H1 (cell line): Measurements from ENCODE around the gene ARRDC1. TPM values are rescaled to one million over a fixed set of nuclear protein-coding genes. Genes with fewer than 3 reads are reported as not detected.

ENCODE experiments used
- CTCF ChIA-PET: fragments of 300-600 bp; sonication (Branson Sonifier 250); formaldehyde crosslinking; loops from one replicate; lab custom pipeline; 2021; ENCODE audit not compliant: partially characterized antibody; lab: Charles Lee
- POLR2A ChIA-PET: fragments of 300-600 bp; sonication (Branson Sonifier 250); formaldehyde crosslinking; loops from one replicate; lab custom pipeline; 2021; ENCODE audit warnings: inconsistent platforms; ENCODE audit not compliant: partially characterized antibody; lab: Charles Lee
- DNase-seq, 2 experiments: peaks; one replicate each; pipeline versions ENCODE4 v3.0.0 to v3.0.0-alpha.2; 2010 to 2022; ENCODE audit warnings: low spot score in 2 of 2, low read depth in 1 of 2, mixed read lengths in 1 of 2
- FAIRE-seq: peaks from 2 replicates; lab custom pipeline; 2011; peaks lifted over from hg19 to GRCh38; lab: Jason Lieb, UNC
- H2AFZ ChIP-seq: 2 replicates; pipeline ENCODE4 v1.8.1; 2012; ENCODE audit warnings: low read length, inconsistent platforms
- H2AK5ac ChIP-seq: 2 replicates; pipeline ENCODE4 v1.6.1; 2013; ENCODE audit warnings: low read depth, low read length
- H2BK120ac ChIP-seq: replicated peaks from 2 replicates; pipeline ENCODE3; 2013; ENCODE audit warnings: low read depth, low read length, inconsistent platforms
- H2BK12ac ChIP-seq: 2 replicates; pipeline ENCODE4 v1.6.1; 2013; ENCODE audit warnings: low read depth, low read length
- H2BK15ac ChIP-seq: 2 replicates; pipeline ENCODE4 v1.6.1; 2013; ENCODE audit warnings: low read length
- H2BK20ac ChIP-seq: 2 replicates; pipeline ENCODE4 v1.6.1; 2013; ENCODE audit warnings: low read length
- H2BK5ac ChIP-seq: 2 replicates; pipeline ENCODE4 v1.6.1; 2013; ENCODE audit warnings: low read depth, low read length
- H3K14ac ChIP-seq: 2 replicates; pipeline ENCODE4 v1.6.1; 2013; ENCODE audit warnings: inconsistent platforms; ENCODE audit not compliant: insufficient read length
- H3K18ac ChIP-seq: 2 replicates; pipeline ENCODE4 v1.6.1; 2013; ENCODE audit warnings: low read length; ENCODE audit errors: extremely low read depth
- H3K23ac ChIP-seq: 2 replicates; pipeline ENCODE4 v1.6.1; 2013; ENCODE audit warnings: inconsistent platforms; ENCODE audit not compliant: insufficient read length
- H3K23me2 ChIP-seq: 2 replicates; pipeline ENCODE4 v1.6.1; 2013; ENCODE audit warnings: low read depth, low read length
- H3K27ac ChIP-seq: 2 replicates; pipeline ENCODE4 v1.6.1; 2011; ENCODE audit warnings: low read depth, low read length, inconsistent platforms
- H3K27me3 ChIP-seq, 4 experiments: replicated peaks in 1 of 4; 1 replicate in 1 of 4; 2 replicates in 3 of 4; pipeline versions ENCODE4 v1.6.1 to v1.8.1; 2011 to 2013; ENCODE audit warnings: low read length in 3 of 4, mild to moderate bottlenecking in 3 of 4, inconsistent platforms in 2 of 4, mixed read lengths in 2 of 4, moderate library complexity in 1 of 4; ENCODE audit not compliant: control insufficient read depth in 3 of 4, insufficient read depth in 3 of 4; ENCODE audit errors: extremely low read depth in 1 of 4
- H3K36me3 ChIP-seq, 4 experiments: 2 replicates each; pipeline versions ENCODE4 v1.6.1 to v1.8.1; 2011 to 2013; ENCODE audit warnings: mild to moderate bottlenecking in 4 of 4, low read length in 3 of 4, moderate library complexity in 2 of 4, control low read depth in 1 of 4, inconsistent platforms in 1 of 4; ENCODE audit not compliant: insufficient read depth in 4 of 4, control insufficient read depth in 2 of 4
- H3K4ac ChIP-seq: replicated peaks from 2 replicates; pipeline ENCODE3; 2013; ENCODE audit warnings: low read length, low read depth, mixed read lengths, inconsistent platforms; ENCODE audit not compliant: insufficient read length
- H3K4me1 ChIP-seq, 4 experiments: replicated peaks in 1 of 4; 1 replicate in 1 of 4; 2 replicates in 3 of 4; pipeline versions ENCODE4 v1.6.1 to v1.8.1; 2011 to 2013; ENCODE audit warnings: low read length in 3 of 4, inconsistent platforms in 2 of 4, mixed read lengths in 1 of 4; ENCODE audit not compliant: insufficient read depth in 4 of 4, control insufficient read depth in 3 of 4
- H3K4me2 ChIP-seq, 2 experiments: 2 replicates each; pipeline versions ENCODE4 v1.6.1 to v1.8.1; 2011 to 2013; ENCODE audit warnings: low read depth in 2 of 2, low read length in 2 of 2, control low read depth in 1 of 2, inconsistent platforms in 1 of 2, mild to moderate bottlenecking in 1 of 2; ENCODE audit not compliant: insufficient read depth in 1 of 2
- H3K4me3 ChIP-seq, 4 experiments: fragments of 200-600, 300-600 bp in 1 of 4; sonication (generic), shearing (Covaris generic), sonication (Bioruptor Twin) in 1 of 4; 2 replicates each; pipeline versions ENCODE4 v1.5.1 to v1.8.1; 2011 to 2016; ENCODE audit warnings: low read length in 4 of 4, low read depth in 3 of 4, control low read depth in 2 of 4, inconsistent platforms in 2 of 4, mild to moderate bottlenecking in 2 of 4, mixed read lengths in 1 of 4, moderate library complexity in 1 of 4; ENCODE audit not compliant: insufficient read depth in 2 of 4; ENCODE audit errors: extremely low read depth in 1 of 4
- H3K56ac ChIP-seq: replicated peaks from 2 replicates; pipeline ENCODE3; 2013; ENCODE audit warnings: low read depth, mild to moderate bottlenecking, mixed read lengths, low read length, inconsistent platforms; ENCODE audit not compliant: insufficient read length
- H3K79me1 ChIP-seq: 2 replicates; pipeline ENCODE4 v1.6.1; 2013; ENCODE audit warnings: low read depth, low read length, control low read depth
- H3K79me2 ChIP-seq, 2 experiments: 2 replicates each; pipeline versions ENCODE4 v1.6.1 to v1.8.1; 2012 to 2013; ENCODE audit warnings: low read length in 2 of 2, mild to moderate bottlenecking in 2 of 2, inconsistent platforms in 1 of 2; ENCODE audit not compliant: insufficient read depth in 2 of 2, control insufficient read depth in 1 of 2
- H3K9ac ChIP-seq, 4 experiments: replicated peaks in 1 of 4; 1 replicate in 1 of 4; 2 replicates in 3 of 4; pipeline versions ENCODE4 v1.6.1 to v1.8.1; 2011 to 2013; ENCODE audit warnings: low read depth in 3 of 4, low read length in 3 of 4, control low read depth in 2 of 4, mild to moderate bottlenecking in 2 of 4, moderate library complexity in 2 of 4, inconsistent platforms in 1 of 4; ENCODE audit errors: extremely low read depth in 1 of 4
- H3K9me3 ChIP-seq, 2 experiments: 2 replicates each; pipeline versions ENCODE4 v1.6.1 to v1.8.1; 2012 to 2013; ENCODE audit warnings: mild to moderate bottlenecking in 2 of 2, moderate library complexity in 2 of 2, control low read depth in 1 of 2, inconsistent platforms in 1 of 2, low read depth in 1 of 2, low read length in 1 of 2, mixed read lengths in 1 of 2; ENCODE audit not compliant: insufficient read depth in 2 of 2
- H4K20me1 ChIP-seq, 2 experiments: replicated peaks in 1 of 2; 2 replicates each; pipeline versions ENCODE3 to v1.8.1; 2011 to 2013; ENCODE audit warnings: inconsistent platforms in 2 of 2, low read length in 2 of 2, mild to moderate bottlenecking in 1 of 2; ENCODE audit not compliant: insufficient read depth in 2 of 2, control insufficient read depth in 1 of 2
- H4K5ac ChIP-seq: 2 replicates; pipeline ENCODE4 v1.6.1; 2013; ENCODE audit warnings: low read length, low read depth, mixed read lengths, inconsistent platforms; ENCODE audit not compliant: insufficient read length
- H4K8ac ChIP-seq: 2 replicates; pipeline ENCODE4 v1.8.0; 2013; ENCODE audit warnings: mild to moderate bottlenecking, moderate library complexity, low read length, inconsistent platforms; ENCODE audit not compliant: insufficient read depth; ENCODE audit errors: extremely low read depth
- H4K91ac ChIP-seq: replicated peaks from 2 replicates; pipeline ENCODE3; 2013; ENCODE audit warnings: low read length, mixed read lengths, inconsistent platforms; ENCODE audit not compliant: insufficient read length
- CBX8 ChIP-seq: fragments of 300-800, 300-1000 bp; sonication (generic); IDR thresholded peaks from 2 replicates; pipeline ENCODE4 v1.7.1; 2016; ENCODE audit warnings: low read depth, low read length, borderline replicate concordance
- MAX ChIP-seq: IDR thresholded peaks from 2 replicates; pipeline ENCODE4 v1.6.1; 2012; ENCODE audit warnings: inconsistent platforms
- TEAD4 ChIP-seq: IDR thresholded peaks from 2 replicates; pipeline ENCODE4 v1.6.1; 2012; ENCODE audit warnings: low read depth, low read length, inconsistent platforms, mixed read lengths
- WGBS, 2 experiments: shearing (Covaris generic) in 1 of 2; methylation state at CpG; one replicate each; pipeline versions ENCODE4 v1.1.6 to v1.1.7; 2013 to 2015; ENCODE audit warnings: low lambda C conversion rate in 2 of 2, mixed read lengths in 2 of 2, inconsistent platforms in 1 of 2, low coverage in 1 of 2, missing lambda C conversion rate in 1 of 2; ENCODE audit not compliant: insufficient replicate concordance in 2 of 2, insufficient coverage in 1 of 2, insufficient read length in 1 of 2; ENCODE audit errors: extremely low coverage in 1 of 2, missing lambda C conversion rate in 1 of 2; 5-methylcytosine and 5-hydroxymethylcytosine counted together
- polyA plus RNA-seq, 7 experiments: library from polyadenylated mRNA; depleted of rRNA in 3 of 7; stranded (reverse) in 5 of 7; unstranded in 2 of 7; fragments of >200 nt in 5 of 7; fragments of 200-250 nt in 2 of 7; gene quantifications; 1 replicate in 5 of 7; 2 replicates in 1 of 7; 4 replicates in 1 of 7; pipeline versions ENCODE4 v1.2.1 to v1.2.3, GENCODE V29; 2011 to 2013; ENCODE audit warnings: missing spikeins in 2 of 7, mixed read lengths in 2 of 7
- total RNA-seq: library from RNA; stranded (reverse); fragmentation: NEBNext Ultra II Directional; extraction: Animal tissue kit (Norgen Biotek cat#: 25700); gene quantifications from 2 replicates; pipeline ENCODE4 v1.2.1, GENCODE V29; 2021

Gene ARRDC1
- total and polyA plus RNA-seq, 2 of the 8 experiments (the other 6 are each of a cell fraction or from before 2014, with no cell fraction given), result 22.0 to 58.4 TPM

- Histone ChIP-seq H3K56ac (no peak overlapping the region), H3K18ac (no peak overlapping the region), H3K4me1 (peaks cover 0 to 7% (median 5%) of the 10 kb centered on the region in 4 experiments; a peak in 5 of 7 replicates), H3K9me3 (no peaks in the 10 kb centered on the region), H2BK5ac (no peak overlapping the region), H3K36me3 (peaks cover 5 to 7% (median 5%) of the 10 kb centered on the region in 4 experiments; a peak in 7 of 8 replicates), H3K4me2 (no peak overlapping the region), H3K79me2 (peaks cover 0 to 16% of the 10 kb centered on the region in 2 experiments; a peak in 2 of 4 replicates), H2BK12ac (no peak overlapping the region), H4K20me1 (peaks cover 10 to 11% of the 10 kb centered on the region in 2 experiments), H3K23ac (no peak overlapping the region), H3K79me1 (peaks cover 11% of the 10 kb centered on the region), H3K27ac (no peak overlapping the region), H3K27me3 (no peaks in the 10 kb centered on the region; a peak in 1 of 7 replicates), H3K4ac (no peak overlapping the region), H4K8ac (no peak overlapping the region), H3K23me2 (peaks cover 8% of the 10 kb centered on the region; the same call in 1 of the 2 replicates), H3K14ac (no peak overlapping the region), H2AFZ (no peak overlapping the region), H3K9ac (no peak overlapping the region), H4K5ac (no peak overlapping the region), H2BK120ac (no peak overlapping the region), H2AK5ac (no peak overlapping the region), H2BK15ac (no peak overlapping the region), H3K4me3 (no peak overlapping the region), H2BK20ac (no peak overlapping the region), H4K91ac (no peak overlapping the region)
- DNase-seq, result no peak
- CTCF ChIA-PET, result interaction anchor here (1.0 to 2.7 kb wide), 2 partner anchors 10 to 47 kb away, joined by 3 to 19 read pairs; no protein-coding TSS in a partner anchor
- POLR2A ChIA-PET, result interaction anchor here (0.7 to 6.2 kb wide), 5 partner anchors 10 to 277 kb away, joined by 3 to 45 read pairs (median 4); partner anchors contain the start of gene DPH7
- 85% methylated on average over 12 of the region's 12 CpGs; no CpG with 5 or more reads in 1 of the 2 experiments for WGBS, 2 experiments
- FAIRE-seq, result no peak
- no peak for TF ChIP-seq TEAD4
- TF ChIP-seq MAX, result no peak
- no peak for TF ChIP-seq CBX8
Observed at GRCh38 chr9:137593176-137593575, 12.3 kb upstream of the ARRDC1 start.
